GM21737 (cell line): ENCODE results near the gene POT1.
"Not testable (repeated sequence)": the region's sequence is repeated elsewhere in the genome, so short reads cannot be mapped to it uniquely, and the experiment has no call there.

Experiments
- ATAC-seq: cut with Tn5 transposase; IDR thresholded peaks from one replicate; pipeline ENCODE4 v1.9.1; 2021; ENCODE audit warnings: mild to moderate bottlenecking, moderate library complexity; ENCODE audit not compliant: unreplicated experiment

The POT1 gene, protein sequence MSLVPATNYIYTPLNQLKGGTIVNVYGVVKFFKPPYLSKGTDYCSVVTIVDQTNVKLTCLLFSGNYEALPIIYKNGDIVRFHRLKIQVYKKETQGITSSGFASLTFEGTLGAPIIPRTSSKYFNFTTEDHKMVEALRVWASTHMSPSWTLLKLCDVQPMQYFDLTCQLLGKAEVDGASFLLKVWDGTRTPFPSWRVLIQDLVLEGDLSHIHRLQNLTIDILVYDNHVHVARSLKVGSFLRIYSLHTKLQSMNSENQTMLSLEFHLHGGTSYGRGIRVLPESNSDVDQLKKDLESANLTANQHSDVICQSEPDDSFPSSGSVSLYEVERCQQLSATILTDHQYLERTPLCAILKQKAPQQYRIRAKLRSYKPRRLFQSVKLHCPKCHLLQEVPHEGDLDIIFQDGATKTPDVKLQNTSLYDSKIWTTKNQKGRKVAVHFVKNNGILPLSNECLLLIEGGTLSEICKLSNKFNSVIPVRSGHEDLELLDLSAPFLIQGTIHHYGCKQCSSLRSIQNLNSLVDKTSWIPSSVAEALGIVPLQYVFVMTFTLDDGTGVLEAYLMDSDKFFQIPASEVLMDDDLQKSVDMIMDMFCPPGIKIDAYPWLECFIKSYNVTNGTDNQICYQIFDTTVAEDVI

DNA sequence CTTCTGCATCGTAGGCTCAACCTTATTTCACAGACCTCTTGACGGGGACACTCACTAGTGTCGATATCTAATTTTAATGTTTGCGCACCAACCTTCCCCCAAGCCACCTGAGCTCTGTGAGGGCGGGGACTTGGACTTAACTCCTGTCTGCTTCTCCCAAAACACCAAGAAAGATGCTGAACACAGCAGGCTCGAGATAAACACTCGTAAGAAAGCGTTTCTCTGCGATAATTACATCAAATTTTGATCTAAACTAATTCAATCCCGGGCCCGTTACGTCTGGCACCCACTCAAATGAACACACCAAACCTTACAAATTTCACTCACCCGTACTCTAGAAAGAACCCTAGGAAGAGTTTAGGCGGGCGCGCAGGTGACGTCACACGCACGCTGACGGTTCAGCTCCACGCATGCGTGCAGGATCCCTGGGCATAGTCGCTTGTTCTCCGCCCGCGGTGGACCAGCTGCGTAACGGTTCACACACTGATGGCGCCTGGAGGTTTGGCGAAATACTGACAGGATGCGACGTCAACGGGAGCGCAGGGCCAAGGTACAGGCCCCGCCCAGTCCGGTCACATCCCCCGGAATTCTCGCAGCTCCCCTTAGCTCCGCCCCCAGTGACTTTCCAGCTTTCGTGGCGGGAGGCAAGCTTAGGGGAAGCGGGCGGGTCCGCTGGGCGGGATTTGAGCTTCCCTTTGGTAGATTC, at the start of gene POT1:
Gene POT1, minus strand, starts transcription at position 359 of the 706 bp plus-strand sequence. CDS start 32,652 bp downstream, outside the sequence.
- ATAC-seq: peak; percentile 100

DNA sequence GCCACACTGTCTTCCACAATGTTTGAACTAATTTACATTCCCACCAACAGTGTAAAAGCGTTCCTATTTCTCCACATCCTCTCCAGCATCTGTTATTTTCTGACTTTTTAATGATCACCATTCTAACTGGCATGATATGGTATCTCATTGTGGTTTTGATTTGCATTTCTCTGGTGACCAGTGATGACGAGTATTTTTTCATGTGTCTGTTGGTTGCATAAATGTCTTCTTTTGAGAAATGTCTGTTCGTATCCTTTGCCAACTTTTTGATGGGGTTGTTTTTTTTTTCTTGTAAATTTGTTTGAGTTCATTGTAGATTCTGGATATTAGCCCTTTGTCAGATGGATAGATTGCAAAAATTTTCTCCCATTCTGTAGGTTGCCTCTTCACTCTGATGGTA, 45.5 kb upstream of the POT1 start:
- not testable (repeated sequence) for ATAC-seq

DNA sequence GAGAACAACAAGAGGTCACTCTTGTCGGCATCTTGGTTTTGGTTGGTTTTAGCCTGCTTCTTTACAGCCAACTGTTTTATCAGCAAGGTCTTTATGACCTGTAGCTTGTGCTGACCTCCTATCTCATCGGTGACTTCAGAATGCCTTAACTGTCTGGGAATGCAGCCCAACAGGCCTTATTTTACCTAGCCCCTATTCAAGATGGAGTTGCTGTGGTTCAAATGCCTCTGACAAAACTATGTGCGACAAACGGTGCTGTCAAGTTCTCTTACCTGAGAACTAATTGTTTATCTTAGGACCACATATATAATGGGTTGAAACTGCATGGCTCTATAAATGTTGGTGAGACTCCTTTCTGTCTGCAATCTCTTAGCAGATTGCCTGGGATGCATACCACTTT, 35.9 kb upstream of the POT1 start:
- no peak for ATAC-seq

DNA sequence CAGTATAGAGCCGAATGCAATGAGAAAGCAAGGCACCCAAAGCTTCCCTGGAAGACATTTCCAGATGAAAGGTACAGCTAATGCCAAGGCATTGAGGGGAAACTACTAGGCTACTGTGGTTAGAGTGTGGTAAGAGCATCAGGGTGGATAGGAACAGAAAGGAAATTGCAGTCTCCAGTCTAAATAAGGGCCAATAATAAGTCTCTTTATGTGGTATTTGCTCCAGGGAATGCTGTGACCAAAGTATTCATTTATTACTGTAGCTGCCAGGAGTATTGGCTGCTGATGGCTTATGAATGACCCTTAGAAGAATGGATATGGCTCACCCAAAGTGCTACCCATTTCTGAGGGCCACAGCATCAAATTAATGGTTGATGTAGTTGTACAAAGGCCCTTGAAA, 30.1 kb upstream of the POT1 start:
- ATAC-seq: no peak

DNA sequence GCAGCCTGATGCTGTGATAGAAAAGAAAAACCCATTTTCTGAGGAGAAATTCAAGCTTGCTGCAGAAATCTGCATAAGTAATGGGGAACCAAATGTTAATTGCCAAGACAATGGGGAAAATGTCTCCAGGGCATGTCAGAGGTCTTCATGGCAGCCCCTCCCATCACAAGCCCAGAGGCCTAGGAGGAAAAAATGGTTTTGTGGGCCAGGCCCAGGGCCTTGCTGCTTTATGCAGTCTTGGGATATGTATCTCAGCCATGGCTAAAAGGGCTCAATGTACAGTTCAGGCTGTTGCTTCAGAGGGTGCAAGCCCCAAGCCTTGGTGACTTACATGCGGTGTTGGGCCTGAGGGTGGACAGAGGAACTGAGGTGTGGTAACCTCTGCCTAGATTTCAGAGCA, 28.3 kb upstream of the POT1 start:
- ATAC-seq: not testable (repeated sequence)

DNA sequence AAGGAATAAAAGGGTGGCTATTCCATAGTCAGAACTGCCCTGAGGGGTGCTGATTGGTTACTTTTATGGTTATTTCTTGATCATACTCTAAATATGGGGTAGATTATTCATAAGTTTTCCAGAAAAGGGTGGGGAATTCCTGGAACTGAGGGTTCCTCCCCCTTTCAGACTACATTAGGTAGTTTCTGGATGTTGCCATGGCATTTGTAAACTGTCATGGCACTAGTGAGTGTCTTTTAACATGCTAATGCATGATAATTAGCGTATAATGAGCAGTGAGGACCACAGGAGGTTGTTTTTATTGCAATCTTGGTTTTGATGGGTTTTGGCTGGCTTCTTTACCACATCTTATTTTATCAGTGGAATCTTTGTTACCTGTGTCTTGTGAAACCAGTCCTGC, 26.5 kb upstream of the POT1 start:
- no peak for ATAC-seq

DNA sequence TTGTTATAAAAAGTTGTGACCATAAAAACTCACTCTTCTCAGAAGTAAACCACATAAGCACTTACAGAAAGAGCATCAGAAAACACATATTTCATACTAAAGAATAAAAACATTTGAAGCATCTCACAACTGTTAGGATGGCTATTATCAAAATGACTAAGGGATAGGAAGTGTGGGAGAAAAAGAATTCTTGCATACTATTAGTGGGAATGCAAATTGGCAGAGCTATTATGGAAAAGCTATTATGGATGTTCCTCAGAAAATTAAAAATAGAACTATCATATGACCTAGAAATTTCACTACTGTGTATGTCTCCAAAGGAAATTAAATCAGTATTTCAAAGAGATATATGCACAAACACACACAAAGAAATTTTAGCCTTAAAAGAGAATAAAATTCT, 25.2 kb upstream of the POT1 start:
- ATAC-seq: no peak

DNA sequence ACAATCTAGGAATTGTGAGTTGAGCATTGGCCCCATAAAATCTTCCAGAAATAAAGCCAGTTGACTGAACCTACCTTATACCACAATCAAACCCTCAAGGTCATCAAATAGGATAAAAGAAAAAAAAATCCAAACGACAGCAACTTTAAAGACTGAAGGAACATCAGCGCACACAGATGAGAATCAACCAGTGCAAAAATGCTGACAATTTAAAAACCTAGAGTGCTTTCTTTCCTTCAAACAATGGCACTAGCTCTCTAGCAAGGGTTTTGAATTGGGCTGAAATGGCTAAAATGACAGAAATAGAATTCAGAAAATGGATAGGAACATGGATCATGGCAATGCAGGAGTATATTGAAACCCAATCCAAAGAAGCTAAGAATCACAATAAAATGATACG, 16.1 kb upstream of the POT1 start:
- no peak for ATAC-seq

DNA sequence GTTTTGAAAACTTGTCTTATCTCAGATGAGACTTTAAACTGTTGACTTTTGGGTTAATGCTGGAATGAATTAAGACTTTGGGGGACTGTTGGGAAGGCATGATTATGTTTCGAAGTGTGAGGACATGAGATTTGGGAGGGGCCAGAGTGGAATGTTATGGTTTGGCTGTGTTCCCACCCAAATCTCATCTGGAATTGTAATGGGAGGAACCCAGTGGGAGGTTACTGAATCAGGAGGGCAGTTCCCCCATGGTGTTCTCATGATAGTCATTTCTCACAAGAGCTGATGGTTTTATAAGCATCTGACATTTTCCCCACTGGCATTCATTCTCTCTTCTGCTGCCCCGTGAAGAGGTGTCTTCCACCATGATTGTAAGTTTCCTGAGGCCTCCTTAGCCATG, 13.8 kb upstream of the POT1 start:
- no peak for ATAC-seq

DNA sequence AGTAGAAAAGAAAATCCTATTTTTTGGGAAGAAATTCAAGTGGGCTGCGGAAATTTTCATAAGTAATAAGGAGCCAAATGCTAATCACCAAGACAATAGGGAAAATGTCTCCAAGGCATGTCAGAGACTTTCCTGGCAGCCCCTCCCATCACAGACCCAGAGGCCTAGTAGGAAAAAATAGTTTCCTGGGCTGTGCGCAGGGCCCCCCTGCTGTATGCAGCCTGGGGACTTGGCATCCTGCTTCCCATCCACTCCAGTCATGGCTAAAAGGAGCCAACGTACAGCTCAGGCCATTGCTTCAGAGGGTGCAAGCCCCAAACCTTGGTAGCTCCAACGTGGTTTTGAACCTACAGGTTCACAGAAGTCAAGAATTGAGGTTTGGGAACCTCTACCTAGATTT, 12.8 kb upstream of the POT1 start:
- no peak for ATAC-seq

DNA sequence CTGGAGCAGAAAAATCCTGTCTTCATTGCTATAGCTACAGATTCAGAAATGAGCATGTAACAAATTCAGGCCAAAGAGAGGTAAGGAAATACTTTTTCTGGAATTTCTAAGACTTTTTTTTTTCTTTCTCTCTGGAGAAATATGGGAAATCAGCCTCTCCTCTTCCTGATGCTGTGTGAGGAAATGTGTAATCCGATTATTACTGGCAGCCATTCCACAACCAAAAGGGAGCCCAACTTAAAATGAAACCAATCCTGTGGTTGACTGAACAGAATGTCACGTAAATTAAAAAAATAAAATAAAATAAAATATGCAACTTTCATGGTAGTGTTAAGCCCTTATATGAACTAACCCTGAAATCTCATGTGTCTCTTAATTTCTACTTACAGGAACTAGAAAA, 10.7 kb upstream of the POT1 start:
- ATAC-seq: no peak

DNA sequence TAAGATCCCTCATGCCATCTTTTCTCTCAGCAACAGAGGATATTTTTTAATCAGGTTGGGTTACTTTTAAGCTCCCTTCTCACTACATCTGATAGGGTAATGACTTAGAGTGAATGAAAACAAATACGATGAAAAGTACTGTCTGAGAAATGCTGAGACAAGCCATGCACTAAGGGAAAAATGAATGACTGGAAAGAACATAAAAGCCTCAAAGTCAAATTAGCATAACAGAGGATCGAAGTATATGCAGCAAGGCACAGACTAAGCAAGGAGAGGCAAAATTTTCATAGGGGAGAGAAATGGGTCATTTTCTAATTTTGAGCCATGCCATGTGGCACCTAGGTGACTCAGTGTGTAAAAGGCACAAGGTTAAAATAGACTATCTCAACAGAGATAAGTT, 8.5 kb upstream of the POT1 start:
- no peak for ATAC-seq

DNA sequence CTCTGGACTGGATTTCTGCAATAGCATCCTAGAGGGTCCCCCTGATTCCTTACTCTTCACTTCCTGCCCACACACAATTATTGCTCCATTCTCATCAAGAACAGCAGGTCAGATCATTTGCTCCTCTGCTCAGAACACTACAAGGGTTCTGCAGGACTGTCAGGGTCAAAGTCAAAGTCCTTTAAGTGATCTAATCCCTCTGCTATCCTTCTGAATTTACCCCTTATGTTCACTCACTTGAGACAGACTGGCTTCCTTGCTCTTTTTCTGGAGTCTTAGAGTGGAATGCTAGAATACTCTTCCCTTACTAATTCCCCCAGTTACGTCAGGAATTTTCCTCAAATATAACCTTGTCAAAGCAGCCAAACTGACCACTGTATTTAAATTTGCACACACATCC, 7.5 kb upstream of the POT1 start:
- no peak for ATAC-seq

DNA sequence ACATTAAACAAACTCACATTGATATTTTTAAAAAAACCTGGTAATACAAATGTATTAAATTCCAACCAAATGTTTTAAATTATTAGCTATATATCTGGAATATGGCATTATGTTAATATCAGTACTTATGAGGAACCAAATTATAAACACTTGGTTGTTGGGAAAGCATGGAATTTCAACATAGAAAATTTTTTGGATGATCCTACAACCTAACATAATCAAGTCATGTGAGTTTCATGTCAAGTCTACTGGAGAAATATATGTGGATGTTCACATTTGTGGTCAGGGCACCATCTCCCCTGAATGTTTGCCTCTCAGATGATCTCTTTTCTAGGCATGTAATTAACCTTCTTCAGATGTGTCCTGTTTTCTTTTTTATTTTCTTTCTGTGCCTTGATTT, 5.2 kb upstream of the POT1 start:
- no peak for ATAC-seq

DNA sequence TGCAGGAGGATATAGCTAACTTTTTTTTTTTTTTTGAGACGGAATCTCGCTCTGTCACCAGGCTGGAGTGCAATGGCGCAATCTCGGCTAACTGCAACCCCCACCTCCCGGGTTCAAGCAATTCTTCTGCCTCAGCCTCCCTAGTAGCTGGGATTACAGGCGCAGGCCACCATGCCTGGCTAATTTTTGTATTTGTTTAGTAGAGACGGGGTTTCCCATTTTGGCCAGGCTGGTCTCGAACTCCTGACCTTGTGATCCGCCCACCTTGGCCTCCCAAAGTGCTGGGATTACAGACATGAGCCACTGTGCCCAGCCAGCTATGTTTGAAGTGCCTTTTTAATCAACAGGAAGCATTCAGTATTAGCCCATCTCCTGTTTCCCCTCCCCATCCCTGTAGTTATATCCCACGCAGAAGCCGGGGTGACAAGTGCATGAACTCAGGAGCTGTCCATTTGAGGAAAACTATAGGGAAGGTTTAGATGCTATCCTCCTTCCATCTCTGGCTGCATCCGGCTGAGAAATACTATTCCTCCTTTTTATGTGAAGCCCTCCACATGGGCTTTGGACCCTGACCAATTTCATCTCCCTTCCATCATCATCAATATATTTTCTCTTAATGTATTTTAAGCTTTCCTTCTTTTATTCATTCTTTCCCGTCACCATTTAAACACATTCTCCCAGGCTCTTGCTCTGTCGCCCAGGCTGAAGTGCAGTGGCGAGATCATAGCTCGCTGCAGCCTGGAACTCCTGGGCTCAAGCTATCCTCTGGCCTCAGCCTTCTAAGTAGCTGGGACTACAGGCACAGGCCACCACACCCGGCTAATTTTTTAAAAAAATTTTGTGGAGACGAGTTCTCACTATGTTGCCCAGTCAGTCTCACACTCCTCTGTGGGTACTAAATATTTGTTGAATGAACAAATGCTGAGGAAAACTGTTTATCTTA, 1.3 kb upstream of the POT1 start:
- ATAC-seq: no peak

DNA sequence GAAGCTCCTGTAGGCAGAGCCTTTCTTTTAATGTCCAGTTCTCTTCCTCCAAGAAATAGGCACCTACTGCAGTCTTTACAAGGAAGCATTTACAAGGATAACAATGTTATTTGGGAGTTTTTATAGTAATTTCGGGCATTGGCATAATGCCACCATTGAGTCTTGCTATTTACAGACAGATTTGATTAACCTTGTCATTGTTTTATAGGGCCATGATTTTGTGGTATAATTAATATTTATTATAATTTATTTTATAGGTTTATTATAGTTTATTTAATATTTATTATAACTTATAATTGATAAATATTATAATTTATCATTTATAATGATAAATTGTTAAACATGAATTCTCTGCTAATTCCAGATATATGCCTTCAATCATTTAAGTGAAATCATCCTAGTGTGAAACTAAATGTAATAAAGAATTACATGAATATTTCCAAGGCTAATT, 573 bp upstream of the POT1 start:
- no peak for ATAC-seq

DNA sequence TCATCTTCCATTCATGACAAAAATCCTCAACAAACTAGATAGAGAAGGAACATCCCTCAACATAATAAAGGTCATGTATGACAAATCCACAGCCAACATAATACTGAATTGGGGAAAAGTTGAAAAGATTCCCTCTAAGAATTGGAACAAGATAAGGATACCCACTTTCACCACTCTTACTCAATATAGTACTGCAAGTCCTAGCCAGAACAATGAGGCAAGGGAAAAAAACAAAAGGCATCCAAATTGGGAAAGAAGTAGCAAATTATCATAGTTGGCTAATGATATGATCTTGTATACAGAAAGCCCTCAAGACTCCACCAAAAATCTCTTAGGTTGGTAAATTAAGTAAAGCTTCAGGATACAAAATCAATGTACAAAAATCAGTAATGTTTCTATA, 4.7 kb downstream of the POT1 start:
- ATAC-seq: no peak

DNA sequence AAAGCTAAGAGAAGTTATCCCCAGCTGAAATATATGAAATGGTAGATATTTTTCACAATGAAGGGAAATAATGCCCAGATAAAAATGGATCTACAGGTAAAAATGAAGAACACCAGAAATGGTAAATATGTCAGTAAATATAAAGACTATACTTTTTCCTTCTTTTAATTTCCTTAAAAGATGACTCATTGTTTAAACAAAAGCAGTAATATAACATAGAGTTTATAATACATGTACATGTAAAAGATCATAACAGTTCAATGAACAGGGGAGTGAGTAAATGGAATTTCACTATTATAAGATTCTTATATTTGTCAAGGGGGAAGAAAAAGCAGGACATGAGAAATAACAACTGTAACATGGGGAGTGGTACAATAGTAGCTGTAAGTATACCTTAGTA, 7.4 kb downstream of the POT1 start:
- no peak for ATAC-seq

DNA sequence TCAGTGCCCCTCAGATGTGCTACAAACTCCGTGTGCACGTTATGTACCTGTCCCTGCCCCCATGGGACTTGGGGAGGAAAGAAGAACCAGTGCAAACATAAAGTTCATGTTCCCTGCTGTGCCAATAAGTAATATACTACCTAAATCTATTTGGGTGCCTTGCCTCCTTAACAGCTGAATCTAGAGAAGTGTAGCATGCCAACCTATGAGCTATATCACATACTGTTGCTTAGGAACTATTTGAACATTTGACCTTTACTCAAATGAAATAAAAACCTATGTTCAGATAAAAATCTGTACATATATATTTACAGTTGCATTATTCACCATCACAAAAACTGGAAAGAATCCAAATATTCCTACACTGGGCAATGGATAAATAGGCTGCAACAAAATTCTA, 9.8 kb downstream of the POT1 start:
- ATAC-seq: no peak

DNA sequence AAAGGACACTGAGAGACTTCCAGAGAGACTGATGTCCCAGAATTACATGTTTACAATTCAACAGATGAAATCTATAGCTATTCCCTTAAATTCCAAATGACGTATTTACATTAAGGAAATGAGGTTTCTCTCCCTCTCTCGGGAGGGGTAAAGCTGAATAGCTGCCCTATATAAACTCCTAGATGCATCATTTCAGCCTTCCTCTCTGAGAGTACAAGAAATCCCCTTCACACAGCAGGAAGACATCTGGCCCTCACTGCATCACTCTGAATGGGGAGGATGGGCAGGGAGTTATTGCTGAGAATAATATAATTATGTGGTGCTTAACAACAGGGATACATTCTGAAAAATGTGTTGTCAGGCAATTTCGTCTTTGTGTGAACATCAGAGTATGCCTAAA, 11.0 kb downstream of the POT1 start:
- peak; percentile 44 for ATAC-seq

DNA sequence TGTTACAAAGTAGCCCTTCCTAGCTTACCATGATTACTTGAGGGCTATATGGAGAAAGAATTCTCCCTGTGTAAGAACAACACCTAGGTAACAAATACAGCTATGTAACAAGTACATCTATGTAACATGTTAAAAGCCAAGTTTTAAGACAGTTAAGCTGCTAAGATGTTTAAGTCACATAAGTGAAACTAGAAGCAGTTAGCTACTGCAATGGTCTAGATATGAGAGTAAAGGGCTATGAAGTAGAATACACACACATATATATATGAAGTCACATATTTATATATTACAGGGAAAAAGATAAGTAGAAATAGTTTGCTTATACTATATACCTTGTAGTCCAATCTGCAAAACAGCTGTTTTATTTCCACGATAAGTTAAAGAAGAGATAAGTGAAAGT, 14.4 kb downstream of the POT1 start:
- ATAC-seq: no peak
